A673 (cell line): ENCODE measurements around the gene CPNE2. TPM values are rescaled to one million over a fixed set of nuclear protein-coding genes. Genes with fewer than 3 reads are reported as not detected.
"Not testable (repeated sequence)": the region's sequence is repeated elsewhere in the genome, so short reads cannot be mapped to it uniquely, and the experiment has no call there.

ENCODE experiments used
- BruUV-seq: library from RNA; stranded (reverse); fragments of 400-500 nt; replicated peaks from 2 replicates; lab custom pipeline; 2021; lab: Mats Ljungman, UMichigan
- CTCF ChIA-PET: fragments of 300-600 bp; sonication (Branson Sonifier 250); formaldehyde crosslinking; loops from one replicate; lab custom pipeline; 2022; ENCODE audit warnings: antibody characterized with exemption; lab: Charles Lee
- POLR2A ChIA-PET: fragments of 300-600 bp; sonication (Branson Sonifier 250); formaldehyde crosslinking; loops from one replicate; lab custom pipeline; 2022; ENCODE audit warnings: antibody characterized with exemption; ENCODE audit not compliant: low non-redundant PET; lab: Charles Lee
- DNase-seq: peaks from one replicate; pipeline ENCODE4 v3.0.0-alpha.2; 2015; ENCODE audit warnings: low spot score
- H3K27ac ChIP-seq: fragments of 200-600 bp; sonication (generic); 2 replicates; pipeline ENCODE4 v1.5.1; 2016; ENCODE audit warnings: mixed run types, low read depth, mild to moderate bottlenecking, mixed read lengths, antibody characterized with exemption, low read length; ENCODE audit not compliant: poor library complexity, severe bottlenecking
- H3K27me3 ChIP-seq: fragments of 200-600 bp; sonication (generic); replicated peaks from 2 replicates; pipeline ENCODE4 v1.6.1; 2017; ENCODE audit warnings: mixed run types, low read depth, mild to moderate bottlenecking, mixed read lengths, antibody characterized with exemption, low read length; ENCODE audit not compliant: insufficient read depth, poor library complexity
- H3K36me3 ChIP-seq: fragments of 200-600 bp; sonication (generic); 2 replicates; pipeline ENCODE4 v1.6.1; 2016; ENCODE audit warnings: mixed run types, mild to moderate bottlenecking, mixed read lengths, antibody characterized with exemption, low read length; ENCODE audit not compliant: insufficient read depth, poor library complexity, severe bottlenecking
- H3K4me1 ChIP-seq: fragments of 200-600 bp; sonication (generic); 2 replicates; pipeline ENCODE4 v1.6.1; 2017; ENCODE audit warnings: mixed run types, mild to moderate bottlenecking, mixed read lengths, antibody characterized with exemption, low read length; ENCODE audit not compliant: insufficient read depth, poor library complexity, severe bottlenecking
- H3K4me3 ChIP-seq: fragments of 200-600 bp; sonication (generic); 2 replicates; pipeline ENCODE4 v1.5.1; 2016; ENCODE audit warnings: low read depth, mixed run types, mild to moderate bottlenecking, mixed read lengths, low read length; ENCODE audit not compliant: poor library complexity, severe bottlenecking
- H3K9me3 ChIP-seq: fragments of 200-600 bp; sonication (generic); 2 replicates; pipeline ENCODE4 v1.6.1; 2016; ENCODE audit warnings: mixed run types, low read depth, mild to moderate bottlenecking, mixed read lengths, antibody characterized with exemption, low read length; ENCODE audit not compliant: poor library complexity, severe bottlenecking
- CTCF ChIP-seq: fragments of 300-800, 200-600 bp; sonication (generic); conservative IDR thresholded peaks from 2 replicates; pipeline ENCODE4 v1.5.1; 2017; ENCODE audit warnings: low read depth, mild to moderate bottlenecking, antibody characterized with exemption, low read length, moderate library complexity, mixed read lengths
- EZH2 ChIP-seq: fragments of 200-600 bp; sonication (generic); IDR thresholded peaks from 2 replicates; pipeline ENCODE4 v1.6.1; 2017; ENCODE audit warnings: borderline replicate concordance, low read depth, mild to moderate bottlenecking, mixed read lengths, antibody characterized with exemption, low read length; ENCODE audit not compliant: poor library complexity, severe bottlenecking
- intact Hi-C: fragments of 100-400 bp; cut with micrococcal nuclease; formaldehyde crosslinking; loops from one replicate; pipeline ENCODE4 v1.10.0; 2022; ENCODE audit not compliant: unreplicated experiment
- total RNA-seq: library from RNA; stranded (reverse); gene quantifications from 2 replicates; pipeline ENCODE4 v1.2.3, GENCODE V29; 2021

The CPNE2 gene
- total RNA-seq, 1 experiment from 2014 or later = 38.1 TPM

GRCh38 chr16:57096793-57097192, 4.4 kb downstream of the CPNE2 start:
- DNase-seq = no peak
- Histone ChIP-seq H3K27ac (no peak overlapping the region), H3K27me3 (no peaks in the 10 kb centered on the region), H3K9me3 (no peaks in the 10 kb centered on the region), H3K4me1 (peaks cover 15% of the 10 kb centered on the region), H3K36me3 (no peaks in the 10 kb centered on the region), H3K4me3 (no peak overlapping the region)
- POLR2A ChIA-PET = no interaction called here
- intact Hi-C loops = no loop called here
- no TSS peak for BruUV-seq
- CTCF ChIA-PET = no interaction called here
- no peak for TF ChIP-seq CTCF
- TF ChIP-seq EZH2 = no peak

- H3K27me3 ChIP-seq = no peaks in the 10 kb centered on the region
- no peak overlapping the region for H3K27ac ChIP-seq
- ChIA-PET POLR2A (interaction anchor here (0.6 kb wide), 2 partner anchors 50 to 57 kb away, joined by 3 read pairs; no protein-coding TSS in a partner anchor), CTCF (interaction anchor here (0.5 kb wide), 1 partner anchor 11 kb away, joined by 3 read pairs; no protein-coding TSS in a partner anchor)
- no TSS peak for BruUV-seq
- no peak for TF ChIP-seq EZH2
- TF ChIP-seq CTCF = no peak
- no peaks in the 10 kb centered on the region for H3K36me3 ChIP-seq
- intact Hi-C loops = no loop called here
- H3K9me3 ChIP-seq = no peaks in the 10 kb centered on the region
- peaks cover 20% of the 10 kb centered on the region for H3K4me1 ChIP-seq
- DNase-seq = no peak
- H3K4me3 ChIP-seq = no peak overlapping the region
These were observed 5.9 kb downstream of the CPNE2 start for GRCh38 chr16:57098188-57098841.

- H3K27me3 ChIP-seq, intact Hi-C loops, H3K4me1 ChIP-seq, H3K27ac ChIP-seq, H3K9me3 ChIP-seq, BruUV-seq, POLR2A ChIA-PET, CTCF ChIA-PET, H3K36me3 ChIP-seq, H3K4me3 ChIP-seq: not testable (repeated sequence)
- DNase-seq = peak; percentile 22
These were observed 7.6 kb downstream of the CPNE2 start for GRCh38 chr16:57099965-57100364.

GRCh38 chr16:57100445-57100844, 8.1 kb downstream of the CPNE2 start:
- H3K36me3 ChIP-seq = no peaks in the 10 kb centered on the region
- no peak for TF ChIP-seq EZH2
- no peak for TF ChIP-seq CTCF
- H3K9me3 ChIP-seq = no peaks in the 10 kb centered on the region
- H3K27ac ChIP-seq = no peak overlapping the region
- no peak overlapping the region for H3K4me3 ChIP-seq
- no TSS peak for BruUV-seq
- peaks cover 8% of the 10 kb centered on the region for H3K4me1 ChIP-seq
- POLR2A ChIA-PET = no interaction called here
- intact Hi-C loops = no loop called here
- no peak for DNase-seq
- H3K27me3 ChIP-seq = no peaks in the 10 kb centered on the region
- CTCF ChIA-PET = no interaction called here
